Measurements from ENCODE around the gene BUD23.
"Not testable (repeated sequence)": the region's sequence is repeated elsewhere in the genome, so short reads cannot be mapped to it uniquely, and the experiment has no call there.

BUD23 gene

GRCh38 chr7:73717025-73717807 lies 33.8 kb downstream of the BUD23 start:
- H3K36me3 ChIP-seq (ENCODE audit: control insufficient read depth in 2 of 2, insufficient read depth in 2 of 2, low read length in 2 of 2) = no peaks in the 10 kb centered on the region
- H3K9ac ChIP-seq (ENCODE audit: low read depth in 1 of 2, low read length in 2 of 2) = no peak overlapping the region
- H3K4me3 ChIP-seq (ENCODE audit: low read length in 2 of 2) = peak overlapping the region in 1 of 2 donors; percentile 29
- H3K27ac ChIP-seq (ENCODE audit: low read depth in 2 of 2, low read length in 2 of 2) = no peak overlapping the region
- H3K4me1 ChIP-seq (ENCODE audit: control insufficient read depth in 2 of 2, insufficient read depth in 2 of 2, low read length in 2 of 2) = peaks cover 13 to 18% of the 10 kb centered on the region in 2 donors
- H3K27me3 ChIP-seq (ENCODE audit: control insufficient read depth in 2 of 2, insufficient read depth in 2 of 2, low read length in 2 of 2) = peaks cover 0 to 4% of the 10 kb centered on the region in 2 donors
- no peaks in the 10 kb centered on the region for H3K9me3 ChIP-seq (ENCODE audit: control insufficient read depth in 2 of 2, low read length in 2 of 2)

DNA sequence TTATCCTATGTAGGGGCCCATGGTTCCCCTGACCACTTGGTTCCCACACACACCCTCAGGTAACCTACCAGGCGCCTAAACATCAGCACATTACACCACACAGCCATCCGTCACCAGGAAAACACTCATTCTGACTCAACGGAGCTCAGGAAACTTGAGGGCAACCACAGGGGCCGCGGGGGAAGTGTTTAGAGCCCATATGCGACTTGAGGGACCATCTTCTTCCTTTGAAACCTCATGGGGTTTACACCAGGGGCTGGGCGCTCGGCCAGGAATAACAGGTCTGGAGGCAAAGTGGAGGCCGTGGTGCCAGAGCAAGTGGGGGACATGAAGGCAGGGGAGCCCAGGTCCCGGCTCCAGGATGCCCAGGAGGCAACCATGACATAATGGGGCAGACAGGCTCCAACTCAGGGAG lies 34.6 kb downstream of the BUD23 start:
- Histone ChIP-seq H3K27me3 (ENCODE audit: control insufficient read depth in 2 of 2, insufficient read depth in 2 of 2, low read length in 2 of 2) (peaks cover 0 to 4% of the 10 kb centered on the region in 2 donors), H3K36me3 (ENCODE audit: control insufficient read depth in 2 of 2, insufficient read depth in 2 of 2, low read length in 2 of 2) (no peaks in the 10 kb centered on the region), H3K9me3 (ENCODE audit: control insufficient read depth in 2 of 2, low read length in 2 of 2) (no peaks in the 10 kb centered on the region), H3K9ac (ENCODE audit: low read depth in 1 of 2, low read length in 2 of 2) (no peak overlapping the region), H3K27ac (ENCODE audit: low read depth in 2 of 2, low read length in 2 of 2) (no peak overlapping the region), H3K4me3 (ENCODE audit: low read length in 2 of 2) (peak overlapping the region in 1 of 2 donors; percentile 67), H3K4me1 (ENCODE audit: control insufficient read depth in 2 of 2, insufficient read depth in 2 of 2, low read length in 2 of 2) (peaks cover 13 to 18% of the 10 kb centered on the region in 2 donors)

DNA sequence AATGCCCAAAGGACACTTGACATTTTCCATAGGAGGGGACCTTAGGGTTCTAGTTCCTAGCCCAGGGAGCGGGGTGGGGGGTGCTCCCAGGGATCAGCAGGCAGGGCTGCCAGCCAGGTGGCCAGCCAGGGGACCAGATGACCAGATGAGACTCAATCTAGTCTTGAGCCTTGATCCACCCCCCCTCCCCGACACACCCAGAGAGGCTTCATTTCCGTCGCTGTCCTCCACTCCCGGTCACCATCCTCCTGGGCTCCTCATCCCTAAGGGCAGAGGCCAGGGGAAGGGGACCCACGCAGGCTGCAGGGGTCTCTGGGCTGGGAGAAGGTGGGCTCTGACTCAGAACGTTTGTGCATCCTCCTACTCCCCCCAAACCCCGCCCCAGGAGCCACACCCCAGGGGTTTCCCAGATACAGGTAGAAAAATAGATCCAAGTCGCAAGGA lies 35.1 kb downstream of the BUD23 start:
- Histone ChIP-seq H3K9ac (ENCODE audit: low read depth in 1 of 2, low read length in 2 of 2) (peak overlapping the region in 1 of 2 donors; percentile 72), H3K9me3 (ENCODE audit: control insufficient read depth in 2 of 2, low read length in 2 of 2) (no peaks in the 10 kb centered on the region), H3K27ac (ENCODE audit: low read depth in 2 of 2, low read length in 2 of 2) (no peak overlapping the region), H3K4me1 (ENCODE audit: control insufficient read depth in 2 of 2, insufficient read depth in 2 of 2, low read length in 2 of 2) (peaks cover 13 to 18% of the 10 kb centered on the region in 2 donors), H3K4me3 (ENCODE audit: low read length in 2 of 2) (peak overlapping the region; percentile 67), H3K36me3 (ENCODE audit: control insufficient read depth in 2 of 2, insufficient read depth in 2 of 2, low read length in 2 of 2) (no peaks in the 10 kb centered on the region), H3K27me3 (ENCODE audit: control insufficient read depth in 2 of 2, insufficient read depth in 2 of 2, low read length in 2 of 2) (peaks cover 0 to 4% of the 10 kb centered on the region in 2 donors)

GRCh38 chr7:73718905-73719805 lies 35.8 kb downstream of the BUD23 start, which contains the start of gene STX1A:
STX1A (minus strand) TSS chr7:73719669; CDS start chr7:73719631, 38 bp downstream.
- peaks cover 13 to 18% of the 10 kb centered on the region in 2 donors for H3K4me1 ChIP-seq (ENCODE audit: control insufficient read depth in 2 of 2, insufficient read depth in 2 of 2, low read length in 2 of 2)

DNA sequence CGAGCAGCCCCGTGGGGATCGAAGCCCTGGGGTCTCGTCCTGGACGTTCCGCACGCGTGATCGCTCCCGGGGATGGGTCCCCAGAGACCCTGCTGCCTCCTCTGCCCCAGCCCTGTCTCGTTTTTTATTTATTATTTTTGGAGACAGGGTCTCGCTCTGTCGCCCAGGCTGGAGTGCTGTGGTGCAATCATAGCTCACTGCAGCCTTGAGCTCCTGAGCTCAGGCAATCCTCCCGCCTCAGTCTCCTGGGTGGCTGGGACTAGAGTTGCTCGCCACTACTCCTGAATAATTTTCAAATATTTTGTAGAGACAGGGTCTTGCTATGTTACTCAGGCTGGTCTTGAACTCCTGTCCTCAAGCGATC lies 36.4 kb downstream of the BUD23 start:
- Histone ChIP-seq H3K4me3 (ENCODE audit: low read length in 2 of 2) (peak overlapping the region in 1 of 2 donors; percentile 60), H3K9me3 (ENCODE audit: control insufficient read depth in 2 of 2, low read length in 2 of 2) (no peaks in the 10 kb centered on the region), H3K27me3 (ENCODE audit: control insufficient read depth in 2 of 2, insufficient read depth in 2 of 2, low read length in 2 of 2) (peaks cover 0 to 4% of the 10 kb centered on the region in 2 donors), H3K9ac (ENCODE audit: low read depth in 1 of 2, low read length in 2 of 2) (no peak overlapping the region), H3K4me1 (ENCODE audit: control insufficient read depth in 2 of 2, insufficient read depth in 2 of 2, low read length in 2 of 2) (peaks cover 13 to 18% of the 10 kb centered on the region in 2 donors), H3K36me3 (ENCODE audit: control insufficient read depth in 2 of 2, insufficient read depth in 2 of 2, low read length in 2 of 2) (no peaks in the 10 kb centered on the region), H3K27ac (ENCODE audit: low read depth in 2 of 2, low read length in 2 of 2) (no peak overlapping the region)

More at GRCh38 chr7:73718905-73719805, 35.8 kb downstream of the BUD23 start, which contains the start of gene STX1A:
- H3K27ac ChIP-seq (ENCODE audit: low read depth in 2 of 2, low read length in 2 of 2) = no peak within 1 kb of the TSS
- no peaks in the 10 kb centered on the region for H3K9me3 ChIP-seq (ENCODE audit: control insufficient read depth in 2 of 2, low read length in 2 of 2)
- no peaks in the 10 kb centered on the region for H3K36me3 ChIP-seq (ENCODE audit: control insufficient read depth in 2 of 2, insufficient read depth in 2 of 2, low read length in 2 of 2)
- H3K4me3 ChIP-seq (ENCODE audit: low read length in 2 of 2) = peak within 1 kb of the TSS; percentile 67
- peak within 1 kb of the TSS; percentile 47 to 72 for H3K9ac ChIP-seq (ENCODE audit: low read depth in 1 of 2, low read length in 2 of 2)
- H3K27me3 ChIP-seq (ENCODE audit: control insufficient read depth in 2 of 2, insufficient read depth in 2 of 2, low read length in 2 of 2) = peaks cover 0 to 4% of the 10 kb centered on the region in 2 donors

DNA sequence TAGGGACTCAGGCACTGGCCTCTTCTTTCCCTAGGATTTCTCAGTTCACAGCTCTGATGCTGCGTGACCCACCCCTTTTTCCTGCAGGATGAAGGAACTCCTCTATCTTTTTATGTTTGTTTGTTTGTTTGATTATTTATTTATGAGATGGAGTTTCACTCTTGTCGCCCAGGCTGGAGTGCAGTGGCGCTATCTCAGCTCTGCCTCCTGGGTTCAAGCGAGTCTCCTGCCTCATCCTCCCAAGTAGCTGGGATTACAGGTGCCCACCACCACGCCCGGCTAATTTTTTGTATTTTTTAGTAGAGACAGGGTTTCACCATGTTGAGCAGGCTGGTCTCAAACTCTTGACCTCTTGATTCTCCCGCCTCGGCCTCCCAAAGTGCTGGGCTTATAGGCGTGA lies 37.0 kb downstream of the BUD23 start:
- peaks cover 11 to 18% of the 10 kb centered on the region in 2 donors for H3K4me1 ChIP-seq (ENCODE audit: control insufficient read depth in 2 of 2, insufficient read depth in 2 of 2, low read length in 2 of 2)
- H3K4me3 ChIP-seq (ENCODE audit: low read length in 2 of 2); H3K27ac ChIP-seq (ENCODE audit: low read depth in 2 of 2, low read length in 2 of 2); H3K9me3 ChIP-seq (ENCODE audit: control insufficient read depth in 2 of 2, low read length in 2 of 2); H3K27me3 ChIP-seq (ENCODE audit: control insufficient read depth in 2 of 2, insufficient read depth in 2 of 2, low read length in 2 of 2); H3K9ac ChIP-seq (ENCODE audit: low read depth in 1 of 2, low read length in 2 of 2); H3K36me3 ChIP-seq (ENCODE audit: control insufficient read depth in 2 of 2, insufficient read depth in 2 of 2, low read length in 2 of 2): not testable (repeated sequence)

GRCh38 chr7:73721377-73721817 lies 38.0 kb downstream of the BUD23 start:
- Histone ChIP-seq H3K9me3 (ENCODE audit: control insufficient read depth in 2 of 2, low read length in 2 of 2) (no peaks in the 10 kb centered on the region), H3K9ac (ENCODE audit: low read depth in 1 of 2, low read length in 2 of 2) (no peak overlapping the region), H3K4me1 (ENCODE audit: control insufficient read depth in 2 of 2, insufficient read depth in 2 of 2, low read length in 2 of 2) (peaks cover 7 to 15% of the 10 kb centered on the region in 2 donors), H3K4me3 (ENCODE audit: low read length in 2 of 2) (no peak overlapping the region), H3K27ac (ENCODE audit: low read depth in 2 of 2, low read length in 2 of 2) (no peak overlapping the region), H3K36me3 (ENCODE audit: control insufficient read depth in 2 of 2, insufficient read depth in 2 of 2, low read length in 2 of 2) (no peaks in the 10 kb centered on the region), H3K27me3 (ENCODE audit: control insufficient read depth in 2 of 2, insufficient read depth in 2 of 2, low read length in 2 of 2) (peaks cover 0 to 4% of the 10 kb centered on the region in 2 donors)

DNA sequence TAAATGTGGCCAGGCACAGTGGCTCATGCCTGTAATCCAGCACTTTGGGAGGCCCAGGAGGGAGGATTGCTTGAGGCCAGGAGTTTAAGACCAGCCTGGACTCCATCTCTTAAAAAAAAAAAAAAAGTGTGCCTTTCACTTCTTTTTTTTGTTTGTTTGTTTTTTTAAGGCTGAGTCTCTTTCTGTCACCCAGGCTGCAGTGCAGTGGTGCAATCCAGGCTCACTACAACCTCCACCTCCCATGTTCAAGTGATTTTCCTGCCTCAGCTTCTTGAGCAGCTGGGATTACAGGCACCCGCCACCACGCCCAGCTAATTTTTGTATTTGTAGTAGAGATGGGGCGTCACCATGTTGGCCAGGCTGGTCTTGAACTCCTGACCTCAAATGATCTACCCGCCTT lies 38.8 kb downstream of the BUD23 start:
- not testable (repeated sequence) for H3K9ac ChIP-seq (ENCODE audit: low read depth in 1 of 2, low read length in 2 of 2); H3K36me3 ChIP-seq (ENCODE audit: control insufficient read depth in 2 of 2, insufficient read depth in 2 of 2, low read length in 2 of 2); H3K27me3 ChIP-seq (ENCODE audit: control insufficient read depth in 2 of 2, insufficient read depth in 2 of 2, low read length in 2 of 2); H3K4me3 ChIP-seq (ENCODE audit: low read length in 2 of 2); H3K9me3 ChIP-seq (ENCODE audit: control insufficient read depth in 2 of 2, low read length in 2 of 2); H3K27ac ChIP-seq (ENCODE audit: low read depth in 2 of 2, low read length in 2 of 2)
- peaks cover 7 to 15% of the 10 kb centered on the region in 2 donors for H3K4me1 ChIP-seq (ENCODE audit: control insufficient read depth in 2 of 2, insufficient read depth in 2 of 2, low read length in 2 of 2)

GRCh38 chr7:73722785-73723184 lies 39.4 kb downstream of the BUD23 start:
- H3K27me3 ChIP-seq (ENCODE audit: control insufficient read depth in 2 of 2, insufficient read depth in 2 of 2, low read length in 2 of 2) = peaks cover 0 to 7% of the 10 kb centered on the region in 2 donors
- no peaks in the 10 kb centered on the region for H3K9me3 ChIP-seq (ENCODE audit: control insufficient read depth in 2 of 2, low read length in 2 of 2)
- H3K27ac ChIP-seq (ENCODE audit: low read depth in 2 of 2, low read length in 2 of 2) = no peak overlapping the region
- peaks cover 7 to 15% of the 10 kb centered on the region in 2 donors for H3K4me1 ChIP-seq (ENCODE audit: control insufficient read depth in 2 of 2, insufficient read depth in 2 of 2, low read length in 2 of 2)
- no peaks in the 10 kb centered on the region for H3K36me3 ChIP-seq (ENCODE audit: control insufficient read depth in 2 of 2, insufficient read depth in 2 of 2, low read length in 2 of 2)
- no peak overlapping the region for H3K9ac ChIP-seq (ENCODE audit: low read depth in 1 of 2, low read length in 2 of 2)
- H3K4me3 ChIP-seq (ENCODE audit: low read length in 2 of 2) = no peak overlapping the region

GRCh38 chr7:73723813-73724212 lies 40.4 kb downstream of the BUD23 start:
- Histone ChIP-seq H3K9me3 (ENCODE audit: control insufficient read depth in 2 of 2, low read length in 2 of 2) (no peaks in the 10 kb centered on the region), H3K27ac (ENCODE audit: low read depth in 2 of 2, low read length in 2 of 2) (no peak overlapping the region), H3K36me3 (ENCODE audit: control insufficient read depth in 2 of 2, insufficient read depth in 2 of 2, low read length in 2 of 2) (no peaks in the 10 kb centered on the region), H3K4me1 (ENCODE audit: control insufficient read depth in 2 of 2, insufficient read depth in 2 of 2, low read length in 2 of 2) (peaks cover 5 to 8% of the 10 kb centered on the region in 2 donors), H3K4me3 (ENCODE audit: low read length in 2 of 2) (no peak overlapping the region), H3K9ac (ENCODE audit: low read depth in 1 of 2, low read length in 2 of 2) (no peak overlapping the region), H3K27me3 (ENCODE audit: control insufficient read depth in 2 of 2, insufficient read depth in 2 of 2, low read length in 2 of 2) (peaks cover 0 to 6% of the 10 kb centered on the region in 2 donors)
